ENCODE results near the gene FOXS1. TPM values are rescaled to one million over a fixed set of nuclear protein-coding genes. Genes with fewer than 3 reads are reported as not detected.
"Not testable (repeated sequence)": the region's sequence is repeated elsewhere in the genome, so short reads cannot be mapped to it uniquely, and the experiment has no call there.

FOXS1 gene
- total RNA-seq, 1 experiment from 2014 or later: 2.0 TPM

- DNase-seq (ENCODE audit: low read depth): peak; percentile 55
Measured at GRCh38 chr20:31840906-31841816, 4.2 kb downstream of the FOXS1 start.

- DNase-seq (ENCODE audit: low read depth): peak; percentile 55
Measured at GRCh38 chr20:31839782-31840487, 5.5 kb downstream of the FOXS1 start.

- DNase-seq (ENCODE audit: low read depth): peak; percentile 52
Measured at GRCh38 chr20:31838646-31839292, 6.6 kb downstream of the FOXS1 start.

- DNase-seq (ENCODE audit: low read depth): peak; percentile 87
Measured at GRCh38 chr20:31837896-31838397, 7.5 kb downstream of the FOXS1 start.

- DNase-seq (ENCODE audit: low read depth): peak; percentile 63
Measured at GRCh38 chr20:31836853-31837608, 8.4 kb downstream of the FOXS1 start.

GRCh38 chr20:31835977-31836852 is 9.2 kb downstream of the FOXS1 start:
- DNase-seq (ENCODE audit: low read depth): peak; percentile 97

GRCh38 chr20:31835554-31835953 is 9.8 kb downstream of the FOXS1 start:
- no peak for DNase-seq (ENCODE audit: low read depth)

GRCh38 chr20:31833931-31834521 is 11.4 kb downstream of the FOXS1 start:
- no peak for DNase-seq (ENCODE audit: low read depth)

- peak; percentile 66 for DNase-seq (ENCODE audit: low read depth)
Measured at GRCh38 chr20:31833130-31833930, 12.1 kb downstream of the FOXS1 start.

- no peak for DNase-seq (ENCODE audit: low read depth)
Measured at GRCh38 chr20:31831771-31832306, 13.6 kb downstream of the FOXS1 start.

- DNase-seq (ENCODE audit: low read depth): no peak
Measured at GRCh38 chr20:31831211-31831610, 14.2 kb downstream of the FOXS1 start.

- DNase-seq (ENCODE audit: low read depth): no peak
Measured at GRCh38 chr20:31830406-31830981, 14.9 kb downstream of the FOXS1 start.

GRCh38 chr20:31829731-31830130 is 15.7 kb downstream of the FOXS1 start:
- DNase-seq (ENCODE audit: low read depth): no peak

GRCh38 chr20:31828016-31828415 is 17.4 kb downstream of the FOXS1 start:
- not testable (repeated sequence) for DNase-seq (ENCODE audit: low read depth)

GRCh38 chr20:31827059-31827458 is 18.3 kb downstream of the FOXS1 start:
- no peak for DNase-seq (ENCODE audit: low read depth)

GRCh38 chr20:31826074-31826473 is 19.3 kb downstream of the FOXS1 start:
- no peak for DNase-seq (ENCODE audit: low read depth)

GRCh38 chr20:31824554-31825313 is 20.7 kb downstream of the FOXS1 start:
- no peak for DNase-seq (ENCODE audit: low read depth)

GRCh38 chr20:31824125-31824485 is 21.3 kb downstream of the FOXS1 start:
- no peak for DNase-seq (ENCODE audit: low read depth)

All from Daoy (cell line).